OCI-LY7 (cell line): ENCODE measurements around the gene SLC19A1. TPM values are rescaled to one million over a fixed set of nuclear protein-coding genes. Genes with fewer than 3 reads are reported as not detected.

Experiments used
- BruUV-seq: library from RNA; stranded (reverse); fragments of 400-500 nt; replicated peaks from 2 replicates; lab custom pipeline; 2021; lab: Mats Ljungman, UMichigan
- CTCF ChIA-PET: fragments of 300-600 bp; sonication (Branson Sonifier 250); formaldehyde crosslinking; loops from one replicate; lab custom pipeline; 2022; ENCODE audit warnings: antibody characterized with exemption; ENCODE audit not compliant: unreplicated experiment; lab: Charles Lee
- POLR2A ChIA-PET: fragments of 300-600 bp; sonication (Branson Sonifier 250); formaldehyde crosslinking; loops from one replicate; lab custom pipeline; 2022; ENCODE audit warnings: antibody characterized with exemption; lab: Charles Lee
- DNase-seq: peaks from one replicate; pipeline ENCODE4 v3.0.0-alpha.2; 2015; ENCODE audit warnings: low spot score
- H2AFZ ChIP-seq: fragments of 200-600 bp; sonication (generic), shearing (Covaris generic); 2 replicates; pipeline ENCODE4 v1.6.1; 2014; ENCODE audit warnings: mild to moderate bottlenecking, antibody characterized with exemption, low read length, moderate library complexity
- H3K27ac ChIP-seq: fragments of 200-600 bp; sonication (generic); 2 replicates; pipeline ENCODE4 v1.5.1; 2014; ENCODE audit warnings: mixed run types, low read depth, mild to moderate bottlenecking, moderate library complexity, low read length, inconsistent platforms; ENCODE audit not compliant: poor library complexity, severe bottlenecking
- H3K36me3 ChIP-seq: fragments of 200-600 bp; sonication (generic); 2 replicates; pipeline ENCODE4 v1.6.1; 2014; ENCODE audit warnings: mild to moderate bottlenecking, antibody characterized with exemption, low read length, moderate library complexity, mixed read lengths; ENCODE audit not compliant: insufficient read depth
- H3K4me1 ChIP-seq: fragments of 200-600 bp; sonication (generic); 2 replicates; pipeline ENCODE4 v1.5.1; 2014; ENCODE audit warnings: mild to moderate bottlenecking, low read length; ENCODE audit not compliant: insufficient read depth, poor library complexity, severe bottlenecking
- H3K4me2 ChIP-seq: fragments of 200-600 bp; sonication (generic); 2 replicates; pipeline ENCODE4 v1.6.1; 2014; ENCODE audit warnings: mild to moderate bottlenecking, low read length
- H3K4me3 ChIP-seq: fragments of 200-600 bp; sonication (generic); 2 replicates; pipeline ENCODE4 v1.5.1; 2014; ENCODE audit warnings: mild to moderate bottlenecking, low read depth, low read length; ENCODE audit not compliant: poor library complexity, severe bottlenecking
- H3K79me2 ChIP-seq: fragments of 200-600 bp; sonication (generic); 2 replicates; pipeline ENCODE4 v1.6.1; 2016; ENCODE audit warnings: low read depth, mild to moderate bottlenecking, low read length, moderate library complexity, mixed read lengths; ENCODE audit not compliant: insufficient read depth
- H3K9me2 ChIP-seq: fragments of 200-600 bp; sonication (generic); 2 replicates; pipeline ENCODE4 v1.6.1; 2016; ENCODE audit warnings: mild to moderate bottlenecking, low read length, mixed read lengths; ENCODE audit not compliant: insufficient read depth
- H3K9me3 ChIP-seq: fragments of 200-600 bp; sonication (generic); 2 replicates; pipeline ENCODE4 v1.6.1; 2014; ENCODE audit warnings: mild to moderate bottlenecking, mixed run types, low read length, mixed read lengths
- H4K20me1 ChIP-seq: fragments of 200-600 bp; sonication (generic); 2 replicates; pipeline ENCODE4 v1.6.1; 2014; ENCODE audit warnings: mild to moderate bottlenecking, antibody characterized with exemption, low read length, moderate library complexity, mixed read lengths; ENCODE audit not compliant: insufficient read depth
- CTCF ChIP-seq: fragments of 200-600 bp; sonication (generic); conservative IDR thresholded peaks from 2 replicates; pipeline ENCODE4 v1.5.1; 2014; ENCODE audit warnings: mild to moderate bottlenecking, antibody characterized with exemption, low read length, moderate library complexity, mixed read lengths
- EZH2phosphoT487 ChIP-seq: fragments of 200-600 bp; sonication (generic); IDR thresholded peaks from 2 replicates; pipeline ENCODE4 v1.6.1; 2018; ENCODE audit warnings: low read depth, borderline replicate concordance, mild to moderate bottlenecking, mixed run types, antibody characterized with exemption, low read length, moderate library complexity, mixed read lengths
- intact Hi-C: fragments of 100-400 bp; cut with micrococcal nuclease; formaldehyde crosslinking; loops from one replicate; pipeline ENCODE4 v1.10.0; 2022; ENCODE audit not compliant: unreplicated experiment
- total RNA-seq, 2 experiments: library from RNA; depleted of rRNA in 1 of 2; stranded (reverse); fragments of >200 nt in 1 of 2; shearing (Covaris generic) in 1 of 2; gene quantifications; 2 replicates each; pipeline ENCODE4 v1.2.3, GENCODE V29; 2014 to 2022

SLC19A1 gene
- total RNA-seq, 2 experiments from 2014 or later: 17.9 to 41.2 TPM

GRCh38 chr21:45521241-45521640, 21.0 kb downstream of the SLC19A1 start:
- no peaks in the 10 kb centered on the region for H3K4me1 ChIP-seq
- H3K79me2 ChIP-seq: no peaks in the 10 kb centered on the region
- peaks cover 67% of the 10 kb centered on the region for H3K36me3 ChIP-seq
- no peak overlapping the region for H3K27ac ChIP-seq
- BruUV-seq: no TSS peak
- no peak for DNase-seq
- peaks cover 39% of the 10 kb centered on the region; the same call in 1 of the 2 replicates for H3K9me3 ChIP-seq
- ChIA-PET POLR2A (no interaction called here), CTCF (no interaction called here)
- no peaks in the 10 kb centered on the region for H4K20me1 ChIP-seq
- intact Hi-C loops: no loop called here
- H3K4me3 ChIP-seq: no peak overlapping the region
- H2AFZ ChIP-seq: no peak overlapping the region
- no peak overlapping the region for H3K4me2 ChIP-seq
- H3K9me2 ChIP-seq: no peaks in the 10 kb centered on the region
- TF ChIP-seq EZH2phosphoT487 (no peak), CTCF (no peak)

GRCh38 chr21:45519182-45519581, 23.1 kb downstream of the SLC19A1 start:
- peaks cover 53% of the 10 kb centered on the region for H3K36me3 ChIP-seq
- ChIA-PET POLR2A (no interaction called here), CTCF (no interaction called here)
- no peaks in the 10 kb centered on the region for H3K4me1 ChIP-seq
- H3K4me2 ChIP-seq: no peak overlapping the region
- H3K27ac ChIP-seq: no peak overlapping the region
- TF ChIP-seq CTCF (no peak), EZH2phosphoT487 (no peak)
- H3K9me2 ChIP-seq: no peaks in the 10 kb centered on the region
- intact Hi-C loops: no loop called here
- DNase-seq: no peak
- no peak overlapping the region for H3K4me3 ChIP-seq
- H2AFZ ChIP-seq: no peak overlapping the region
- H4K20me1 ChIP-seq: no peaks in the 10 kb centered on the region
- BruUV-seq: no TSS peak
- H3K79me2 ChIP-seq: no peaks in the 10 kb centered on the region
- peaks cover 39% of the 10 kb centered on the region; the same call in 1 of the 2 replicates for H3K9me3 ChIP-seq

GRCh38 chr21:45518742-45519141, 23.5 kb downstream of the SLC19A1 start:
- POLR2A ChIA-PET: no interaction called here
- H3K79me2 ChIP-seq: no peaks in the 10 kb centered on the region

More at GRCh38 chr21:45518742-45519141, 23.5 kb downstream of the SLC19A1 start:
- H3K9me2 ChIP-seq: no peaks in the 10 kb centered on the region
- TF ChIP-seq EZH2phosphoT487 (no peak), CTCF (no peak)
- H3K4me1 ChIP-seq: no peaks in the 10 kb centered on the region
- CTCF ChIA-PET: no interaction called here
- intact Hi-C loops: no loop called here
- H2AFZ ChIP-seq: no peak overlapping the region
- no peak overlapping the region for H3K4me3 ChIP-seq
- no peak for DNase-seq
- BruUV-seq: no TSS peak
- no peaks in the 10 kb centered on the region for H4K20me1 ChIP-seq
- peaks cover 39% of the 10 kb centered on the region; the same call in 1 of the 2 replicates for H3K9me3 ChIP-seq
- H3K36me3 ChIP-seq: peaks cover 53% of the 10 kb centered on the region
- H3K27ac ChIP-seq: no peak overlapping the region
- H3K4me2 ChIP-seq: no peak overlapping the region
